ENCODE measurements around the gene SECISBP2.

Gene SECISBP2

GRCh38 chr9:89388084-89388867, 70.0 kb downstream of the SECISBP2 start:
- no peak overlapping the region for H3K4me3 ChIP-seq (ENCODE audit: insufficient read depth, low read depth, low read length, poor library complexity, severe bottlenecking)
- peak overlapping the region; percentile 8 for H3K27ac ChIP-seq (ENCODE audit: insufficient read depth, low read length, poor library complexity, severe bottlenecking)
- no peaks in the 10 kb centered on the region for H3K9me3 ChIP-seq (ENCODE audit: control insufficient read depth, low read length)
- H3K36me3 ChIP-seq (ENCODE audit: control insufficient read depth, insufficient read depth, low read length) = peaks cover 97% of the 10 kb centered on the region
- DNase-seq = no peak
- no peaks in the 10 kb centered on the region for H3K27me3 ChIP-seq (replicated peaks; ENCODE audit: control insufficient read depth, insufficient read depth, low read length, poor library complexity, severe bottlenecking)
- H3K4me1 ChIP-seq (ENCODE audit: control insufficient read depth, insufficient read depth, low read length, poor library complexity, severe bottlenecking) = no peaks in the 10 kb centered on the region

- peak overlapping the region; percentile 8 for H3K27ac ChIP-seq (ENCODE audit: insufficient read depth, low read length, poor library complexity, severe bottlenecking)
- H3K27me3 ChIP-seq (replicated peaks; ENCODE audit: control insufficient read depth, insufficient read depth, low read length, poor library complexity, severe bottlenecking) = no peaks in the 10 kb centered on the region
- H3K36me3 ChIP-seq (ENCODE audit: control insufficient read depth, insufficient read depth, low read length) = peaks cover 97% of the 10 kb centered on the region
Observed at GRCh38 chr9:89388868-89389177, 70.5 kb downstream of the SECISBP2 start.

GRCh38 chr9:89390068-89390555, 71.8 kb downstream of the SECISBP2 start:
- H3K27me3 ChIP-seq (replicated peaks; ENCODE audit: control insufficient read depth, insufficient read depth, low read length, poor library complexity, severe bottlenecking) = no peaks in the 10 kb centered on the region
- H3K4me1 ChIP-seq (ENCODE audit: control insufficient read depth, insufficient read depth, low read length, poor library complexity, severe bottlenecking) = no peaks in the 10 kb centered on the region
- H3K27ac ChIP-seq (ENCODE audit: insufficient read depth, low read length, poor library complexity, severe bottlenecking) = no peak overlapping the region
- DNase-seq = no peak
- no peak overlapping the region for H3K4me3 ChIP-seq (ENCODE audit: insufficient read depth, low read depth, low read length, poor library complexity, severe bottlenecking)
- H3K36me3 ChIP-seq (ENCODE audit: control insufficient read depth, insufficient read depth, low read length) = peaks cover 98% of the 10 kb centered on the region
- H3K9me3 ChIP-seq (ENCODE audit: control insufficient read depth, low read length) = no peaks in the 10 kb centered on the region

More at GRCh38 chr9:89388868-89389177, 70.5 kb downstream of the SECISBP2 start:
- H3K4me1 ChIP-seq (ENCODE audit: control insufficient read depth, insufficient read depth, low read length, poor library complexity, severe bottlenecking) = no peaks in the 10 kb centered on the region
- H3K9me3 ChIP-seq (ENCODE audit: control insufficient read depth, low read length) = no peaks in the 10 kb centered on the region
- H3K4me3 ChIP-seq (ENCODE audit: insufficient read depth, low read depth, low read length, poor library complexity, severe bottlenecking) = no peak overlapping the region
- no peak for DNase-seq

GRCh38 chr9:89390578-89391116, 72.3 kb downstream of the SECISBP2 start:
- H3K4me1 ChIP-seq (ENCODE audit: control insufficient read depth, insufficient read depth, low read length, poor library complexity, severe bottlenecking) = no peaks in the 10 kb centered on the region
- H3K9me3 ChIP-seq (ENCODE audit: control insufficient read depth, low read length) = no peaks in the 10 kb centered on the region
- H3K36me3 ChIP-seq (ENCODE audit: control insufficient read depth, insufficient read depth, low read length) = peaks cover 97% of the 10 kb centered on the region
- H3K27me3 ChIP-seq (replicated peaks; ENCODE audit: control insufficient read depth, insufficient read depth, low read length, poor library complexity, severe bottlenecking) = no peaks in the 10 kb centered on the region
- H3K4me3 ChIP-seq (ENCODE audit: insufficient read depth, low read depth, low read length, poor library complexity, severe bottlenecking) = no peak overlapping the region
- no peak for DNase-seq
- H3K27ac ChIP-seq (ENCODE audit: insufficient read depth, low read length, poor library complexity, severe bottlenecking) = no peak overlapping the region

GRCh38 chr9:89391585-89391984, 73.3 kb downstream of the SECISBP2 start:
- H3K36me3 ChIP-seq (ENCODE audit: control insufficient read depth, insufficient read depth, low read length) = peaks cover 98% of the 10 kb centered on the region
- peak overlapping the region; percentile 13 for H3K27ac ChIP-seq (ENCODE audit: insufficient read depth, low read length, poor library complexity, severe bottlenecking)
- H3K4me1 ChIP-seq (ENCODE audit: control insufficient read depth, insufficient read depth, low read length, poor library complexity, severe bottlenecking) = no peaks in the 10 kb centered on the region
- no peaks in the 10 kb centered on the region for H3K27me3 ChIP-seq (replicated peaks; ENCODE audit: control insufficient read depth, insufficient read depth, low read length, poor library complexity, severe bottlenecking)
- DNase-seq = no peak
- H3K4me3 ChIP-seq (ENCODE audit: insufficient read depth, low read depth, low read length, poor library complexity, severe bottlenecking) = no peak overlapping the region
- no peaks in the 10 kb centered on the region for H3K9me3 ChIP-seq (ENCODE audit: control insufficient read depth, low read length)

GRCh38 chr9:89394412-89394811, 76.1 kb downstream of the SECISBP2 start:
- no peak for DNase-seq
- H3K9me3 ChIP-seq (ENCODE audit: control insufficient read depth, low read length) = no peaks in the 10 kb centered on the region
- H3K4me1 ChIP-seq (ENCODE audit: control insufficient read depth, insufficient read depth, low read length, poor library complexity, severe bottlenecking) = no peaks in the 10 kb centered on the region
- H3K4me3 ChIP-seq (ENCODE audit: insufficient read depth, low read depth, low read length, poor library complexity, severe bottlenecking) = no peak overlapping the region
- H3K27ac ChIP-seq (ENCODE audit: insufficient read depth, low read length, poor library complexity, severe bottlenecking) = no peak overlapping the region
- peaks cover 97% of the 10 kb centered on the region for H3K36me3 ChIP-seq (ENCODE audit: control insufficient read depth, insufficient read depth, low read length)
- H3K27me3 ChIP-seq (replicated peaks; ENCODE audit: control insufficient read depth, insufficient read depth, low read length, poor library complexity, severe bottlenecking) = no peaks in the 10 kb centered on the region

- Histone ChIP-seq H3K27ac (ENCODE audit: insufficient read depth, low read length, poor library complexity, severe bottlenecking) (no peak overlapping the region), H3K9me3 (ENCODE audit: control insufficient read depth, low read length) (no peaks in the 10 kb centered on the region), H3K36me3 (ENCODE audit: control insufficient read depth, insufficient read depth, low read length) (peaks cover 93% of the 10 kb centered on the region), H3K4me1 (ENCODE audit: control insufficient read depth, insufficient read depth, low read length, poor library complexity, severe bottlenecking) (no peaks in the 10 kb centered on the region), H3K4me3 (ENCODE audit: insufficient read depth, low read depth, low read length, poor library complexity, severe bottlenecking) (no peak overlapping the region), H3K27me3 (replicated peaks; ENCODE audit: control insufficient read depth, insufficient read depth, low read length, poor library complexity, severe bottlenecking) (no peaks in the 10 kb centered on the region)
- no peak for DNase-seq
Observed at GRCh38 chr9:89395931-89396710, 77.8 kb downstream of the SECISBP2 start.

GRCh38 chr9:89397471-89397870, 79.2 kb downstream of the SECISBP2 start:
- DNase-seq = no peak
- no peaks in the 10 kb centered on the region for H3K4me1 ChIP-seq (ENCODE audit: control insufficient read depth, insufficient read depth, low read length, poor library complexity, severe bottlenecking)
- no peaks in the 10 kb centered on the region for H3K9me3 ChIP-seq (ENCODE audit: control insufficient read depth, low read length)
- H3K36me3 ChIP-seq (ENCODE audit: control insufficient read depth, insufficient read depth, low read length) = peaks cover 93% of the 10 kb centered on the region
- no peak overlapping the region for H3K4me3 ChIP-seq (ENCODE audit: insufficient read depth, low read depth, low read length, poor library complexity, severe bottlenecking)
- H3K27me3 ChIP-seq (replicated peaks; ENCODE audit: control insufficient read depth, insufficient read depth, low read length, poor library complexity, severe bottlenecking) = no peaks in the 10 kb centered on the region
- peak overlapping the region; percentile 13 for H3K27ac ChIP-seq (ENCODE audit: insufficient read depth, low read length, poor library complexity, severe bottlenecking)

GRCh38 chr9:89398621-89399020, 80.3 kb downstream of the SECISBP2 start:
- Histone ChIP-seq H3K27me3 (replicated peaks; ENCODE audit: control insufficient read depth, insufficient read depth, low read length, poor library complexity, severe bottlenecking) (no peaks in the 10 kb centered on the region), H3K27ac (ENCODE audit: insufficient read depth, low read length, poor library complexity, severe bottlenecking) (no peak overlapping the region), H3K9me3 (ENCODE audit: control insufficient read depth, low read length) (no peaks in the 10 kb centered on the region), H3K36me3 (ENCODE audit: control insufficient read depth, insufficient read depth, low read length) (peaks cover 93% of the 10 kb centered on the region), H3K4me3 (ENCODE audit: insufficient read depth, low read depth, low read length, poor library complexity, severe bottlenecking) (no peak overlapping the region), H3K4me1 (ENCODE audit: control insufficient read depth, insufficient read depth, low read length, poor library complexity, severe bottlenecking) (no peaks in the 10 kb centered on the region)
- no peak for DNase-seq

Data from effector memory CD4-positive, alpha-beta T cell (primary cell).